Measurements from ENCODE around the gene PCCA.

The PCCA gene

GRCh38 chr13:100525453-100526317, 436.8 kb downstream of the PCCA start:
- no peaks in the 10 kb centered on the region for H3K9me3 Mint-ChIP-seq
- H3K4me1 Mint-ChIP-seq (ENCODE audit: low read depth): peaks cover 11% of the 10 kb centered on the region
- no peak overlapping the region for H3K27ac Mint-ChIP-seq
- no peak for DNase-seq
- peaks cover 15% of the 10 kb centered on the region for H3K36me3 Mint-ChIP-seq (ENCODE audit: low read depth)
- no peak overlapping the region for H3K4me3 Mint-ChIP-seq
- H3K27me3 Mint-ChIP-seq: no peaks in the 10 kb centered on the region

- H3K36me3 Mint-ChIP-seq (ENCODE audit: low read depth): peaks cover 17% of the 10 kb centered on the region
Measured at GRCh38 chr13:100526318-100527000, 437.6 kb downstream of the PCCA start.

GRCh38 chr13:100527644-100528043, 438.8 kb downstream of the PCCA start:
- Mint-ChIP-seq H3K36me3 (ENCODE audit: low read depth) (peaks cover 20% of the 10 kb centered on the region), H3K4me3 (no peak overlapping the region), H3K9me3 (no peaks in the 10 kb centered on the region), H3K4me1 (ENCODE audit: low read depth) (no peaks in the 10 kb centered on the region), H3K27ac (no peak overlapping the region), H3K27me3 (no peaks in the 10 kb centered on the region)
- no peak for DNase-seq

More at GRCh38 chr13:100526318-100527000, 437.6 kb downstream of the PCCA start:
- no peak for DNase-seq
- Mint-ChIP-seq H3K27me3 (no peaks in the 10 kb centered on the region), H3K27ac (no peak overlapping the region), H3K9me3 (no peaks in the 10 kb centered on the region), H3K4me1 (ENCODE audit: low read depth) (peaks cover 9% of the 10 kb centered on the region), H3K4me3 (no peak overlapping the region)

GRCh38 chr13:100528353-100528752, 439.5 kb downstream of the PCCA start:
- peaks cover 20% of the 10 kb centered on the region for H3K36me3 Mint-ChIP-seq (ENCODE audit: low read depth)
- H3K27me3 Mint-ChIP-seq: no peaks in the 10 kb centered on the region
- H3K4me1 Mint-ChIP-seq (ENCODE audit: low read depth): no peaks in the 10 kb centered on the region
- H3K4me3 Mint-ChIP-seq: no peak overlapping the region
- DNase-seq: no peak
- no peak overlapping the region for H3K27ac Mint-ChIP-seq
- H3K9me3 Mint-ChIP-seq: no peaks in the 10 kb centered on the region

GRCh38 chr13:100528820-100529219, 439.9 kb downstream of the PCCA start:
- Mint-ChIP-seq H3K4me3 (no peak overlapping the region), H3K4me1 (ENCODE audit: low read depth) (no peaks in the 10 kb centered on the region), H3K27me3 (no peaks in the 10 kb centered on the region), H3K27ac (no peak overlapping the region), H3K9me3 (no peaks in the 10 kb centered on the region), H3K36me3 (ENCODE audit: low read depth) (peaks cover 20% of the 10 kb centered on the region)
- peak; percentile 14 for DNase-seq

- Mint-ChIP-seq H3K36me3 (ENCODE audit: low read depth) (peaks cover 20% of the 10 kb centered on the region), H3K27me3 (no peaks in the 10 kb centered on the region), H3K4me1 (ENCODE audit: low read depth) (no peaks in the 10 kb centered on the region), H3K27ac (no peak overlapping the region), H3K4me3 (no peak overlapping the region), H3K9me3 (no peaks in the 10 kb centered on the region)
- no peak for DNase-seq
Measured at GRCh38 chr13:100529666-100530377, 440.9 kb downstream of the PCCA start.

- DNase-seq: peak; percentile 2
Measured at GRCh38 chr13:100530671-100531213, 441.8 kb downstream of the PCCA start.

GRCh38 chr13:100532090-100532766, 443.3 kb downstream of the PCCA start:
- Mint-ChIP-seq H3K36me3 (ENCODE audit: low read depth) (peaks cover 20% of the 10 kb centered on the region), H3K4me3 (no peak overlapping the region), H3K9me3 (no peaks in the 10 kb centered on the region), H3K4me1 (ENCODE audit: low read depth) (peaks cover 4% of the 10 kb centered on the region), H3K27me3 (no peaks in the 10 kb centered on the region), H3K27ac (no peak overlapping the region)
- DNase-seq: no peak

More at GRCh38 chr13:100530671-100531213, 441.8 kb downstream of the PCCA start:
- no peaks in the 10 kb centered on the region for H3K4me1 Mint-ChIP-seq (ENCODE audit: low read depth)
- no peaks in the 10 kb centered on the region for H3K9me3 Mint-ChIP-seq
- no peak overlapping the region for H3K27ac Mint-ChIP-seq
- H3K36me3 Mint-ChIP-seq (ENCODE audit: low read depth): peaks cover 20% of the 10 kb centered on the region
- H3K4me3 Mint-ChIP-seq: no peak overlapping the region
- H3K27me3 Mint-ChIP-seq: no peaks in the 10 kb centered on the region

GRCh38 chr13:100532836-100533435, 444.0 kb downstream of the PCCA start:
- Mint-ChIP-seq H3K27ac (no peak overlapping the region), H3K4me3 (no peak overlapping the region), H3K9me3 (no peaks in the 10 kb centered on the region), H3K36me3 (ENCODE audit: low read depth) (peaks cover 20% of the 10 kb centered on the region), H3K27me3 (no peaks in the 10 kb centered on the region), H3K4me1 (ENCODE audit: low read depth) (peaks cover 11% of the 10 kb centered on the region)
- DNase-seq: peak; percentile 8

GRCh38 chr13:100533588-100534041, 444.7 kb downstream of the PCCA start:
- Mint-ChIP-seq H3K27ac (no peak overlapping the region), H3K36me3 (ENCODE audit: low read depth) (peaks cover 20% of the 10 kb centered on the region), H3K27me3 (no peaks in the 10 kb centered on the region), H3K4me3 (no peak overlapping the region), H3K4me1 (ENCODE audit: low read depth) (peaks cover 17% of the 10 kb centered on the region), H3K9me3 (no peaks in the 10 kb centered on the region)
- peak; percentile 6 for DNase-seq

- Mint-ChIP-seq H3K4me1 (ENCODE audit: low read depth) (peaks cover 24% of the 10 kb centered on the region), H3K27ac (no peak overlapping the region), H3K9me3 (no peaks in the 10 kb centered on the region), H3K36me3 (ENCODE audit: low read depth) (peaks cover 13% of the 10 kb centered on the region), H3K27me3 (no peaks in the 10 kb centered on the region), H3K4me3 (no peak overlapping the region)
- no peak for DNase-seq
Measured at GRCh38 chr13:100534147-100534843, 445.4 kb downstream of the PCCA start.

- Mint-ChIP-seq H3K27me3 (no peaks in the 10 kb centered on the region), H3K9me3 (no peaks in the 10 kb centered on the region), H3K4me3 (no peak overlapping the region), H3K36me3 (ENCODE audit: low read depth) (peaks cover 9% of the 10 kb centered on the region), H3K27ac (no peak overlapping the region), H3K4me1 (ENCODE audit: low read depth) (peaks cover 27% of the 10 kb centered on the region)
- no peak for DNase-seq
Measured at GRCh38 chr13:100534911-100535310, 446.0 kb downstream of the PCCA start.

- no peak for DNase-seq
- H3K36me3 Mint-ChIP-seq (ENCODE audit: low read depth): peaks cover 5% of the 10 kb centered on the region
- H3K4me1 Mint-ChIP-seq (ENCODE audit: low read depth): peaks cover 27% of the 10 kb centered on the region
- H3K9me3 Mint-ChIP-seq: no peaks in the 10 kb centered on the region
- no peaks in the 10 kb centered on the region for H3K27me3 Mint-ChIP-seq
- no peak overlapping the region for H3K27ac Mint-ChIP-seq
- no peak overlapping the region for H3K4me3 Mint-ChIP-seq
Measured at GRCh38 chr13:100535426-100536135, 446.7 kb downstream of the PCCA start.

Measured in activated T-cell treated with anti-CD3 and anti-CD28 coated beads, Interleukin-2, amount 50 U/mL, for 24 hours (primary cell).